IMR-90 (cell line): ENCODE measurements around the gene STXBP6. TPM values are rescaled to one million over a fixed set of nuclear protein-coding genes. Genes with fewer than 3 reads are reported as not detected.
"Not testable (repeated sequence)": the region's sequence is repeated elsewhere in the genome, so short reads cannot be mapped to it uniquely, and the experiment has no call there.

Experiments used
- ATAC-seq: fragments of 200-7000 bp; cut with Tn5 transposase; 2 replicates; pipeline ENCODE4 v1.9.1; 2020; ENCODE audit warnings: low read depth, mild to moderate bottlenecking, moderate library complexity
- BruUV-seq: library from RNA; stranded (reverse); fragments of 400-500 nt; replicated peaks from 2 replicates; lab custom pipeline; 2021; lab: Mats Ljungman, UMichigan
- CTCF ChIA-PET: fragments of 300-600 bp; formaldehyde crosslinking; extraction: SDS; loops from one replicate; lab custom pipeline; 2021; ENCODE audit warnings: antibody characterized with exemption; lab: Yijun Ruan, JAX
- POLR2A ChIA-PET: fragments of 300-600 bp; sonication (Branson Sonifier 250); formaldehyde crosslinking; loops from one replicate; lab custom pipeline; 2022; ENCODE audit warnings: antibody characterized with exemption; ENCODE audit not compliant: unreplicated experiment; lab: Charles Lee
- DNase-seq: peaks from one replicate; pipeline ENCODE4 v3.0.0; 2013
- H2AFZ ChIP-seq: replicated peaks from 2 replicates; pipeline ENCODE3; 2013; ENCODE audit warnings: low read length, mild to moderate bottlenecking; ENCODE audit not compliant: poor library complexity
- H2AK5ac ChIP-seq: 2 replicates; pipeline ENCODE4 v1.6.1; 2013; ENCODE audit warnings: low read depth, low read length, inconsistent platforms
- H2AK9ac ChIP-seq: replicated peaks from 2 replicates; pipeline ENCODE3; 2013; ENCODE audit warnings: mild to moderate bottlenecking, low read depth, low read length, moderate library complexity; ENCODE audit not compliant: poor library complexity
- H2BK120ac ChIP-seq: 2 replicates; pipeline ENCODE4 v1.6.1; 2013; ENCODE audit warnings: low read depth, low read length, inconsistent platforms
- H2BK15ac ChIP-seq: 3 replicates; pipeline ENCODE4 v1.6.1; 2013; ENCODE audit warnings: low read depth, low read length, inconsistent platforms
- H2BK20ac ChIP-seq: 2 replicates; pipeline ENCODE4 v1.6.1; 2013; ENCODE audit warnings: low read depth, mild to moderate bottlenecking, inconsistent platforms, low read length, moderate library complexity
- H2BK5ac ChIP-seq: 2 replicates; pipeline ENCODE4 v1.6.1; 2013; ENCODE audit warnings: mild to moderate bottlenecking, low read depth, low read length, inconsistent platforms; ENCODE audit not compliant: poor library complexity, severe bottlenecking
- H3K14ac ChIP-seq: replicated peaks from 2 replicates; pipeline ENCODE4 v1.6.1; 2013; ENCODE audit warnings: low read depth, low read length, inconsistent platforms
- H3K18ac ChIP-seq: 2 replicates; pipeline ENCODE4 v1.6.1; 2013; ENCODE audit warnings: low read depth, low read length, control low read depth
- H3K23ac ChIP-seq: 2 replicates; pipeline ENCODE4 v1.6.1; 2013; ENCODE audit warnings: low read depth, low read length, inconsistent platforms
- H3K27ac ChIP-seq: 2 replicates; pipeline ENCODE4 v1.5.1; 2013; ENCODE audit warnings: mild to moderate bottlenecking, control low read depth, low read length; ENCODE audit not compliant: insufficient read depth
- H3K27me3 ChIP-seq: 2 replicates; pipeline ENCODE4 v1.6.1; 2013; ENCODE audit warnings: low read length; ENCODE audit not compliant: control insufficient read depth, insufficient read depth
- H3K36me3 ChIP-seq: 2 replicates; pipeline ENCODE4 v1.6.1; 2013; ENCODE audit warnings: low read length, mixed read lengths; ENCODE audit not compliant: control insufficient read depth, insufficient read depth
- H3K4ac ChIP-seq: 2 replicates; pipeline ENCODE4 v1.6.1; 2013; ENCODE audit warnings: low read depth, low read length, inconsistent platforms
- H3K4me1 ChIP-seq: 2 replicates; pipeline ENCODE4 v1.6.1; 2013; ENCODE audit warnings: low read length, mixed read lengths; ENCODE audit not compliant: control insufficient read depth, insufficient read depth
- H3K4me2 ChIP-seq: 2 replicates; pipeline ENCODE4 v1.6.1; 2013; ENCODE audit warnings: low read depth, mild to moderate bottlenecking, control low read depth, low read length, moderate library complexity
- H3K4me3 ChIP-seq: 2 replicates; pipeline ENCODE4 v1.5.1; 2013; ENCODE audit warnings: low read depth, mild to moderate bottlenecking, control low read depth, low read length, moderate library complexity; ENCODE audit not compliant: insufficient read depth
- H3K56ac ChIP-seq: 2 replicates; pipeline ENCODE4 v1.6.1; 2013; ENCODE audit warnings: low read length, inconsistent platforms; ENCODE audit not compliant: insufficient read depth; ENCODE audit errors: extremely low read depth
- H3K79me1 ChIP-seq, 2 experiments: 2 replicates each; pipeline ENCODE4 v1.6.1; 2013; ENCODE audit warnings: low read length in 2 of 2, inconsistent platforms in 1 of 2, low read depth in 1 of 2
- H3K9ac ChIP-seq: 2 replicates; pipeline ENCODE4 v1.6.1; 2013; ENCODE audit warnings: low read depth, low read length, control low read depth
- H3K9me1 ChIP-seq: 2 replicates; pipeline ENCODE4 v1.6.1; 2013; ENCODE audit warnings: low read length, inconsistent platforms; ENCODE audit not compliant: insufficient read depth
- H3K9me3 ChIP-seq: 2 replicates; pipeline ENCODE4 v1.6.1; 2013; ENCODE audit warnings: low read length; ENCODE audit not compliant: control insufficient read depth, insufficient read depth
- H4K20me1 ChIP-seq: 2 replicates; pipeline ENCODE4 v1.6.1; 2013; ENCODE audit warnings: low read length, inconsistent platforms; ENCODE audit not compliant: insufficient read depth
- H4K5ac ChIP-seq: 2 replicates; pipeline ENCODE4 v1.6.1; 2013; ENCODE audit warnings: mild to moderate bottlenecking, low read depth, low read length, control low read depth
- H4K8ac ChIP-seq, 2 experiments: 2 replicates each; pipeline ENCODE4 v1.6.1; 2013; ENCODE audit warnings: low read depth in 2 of 2, low read length in 2 of 2, control low read depth in 1 of 2, inconsistent platforms in 1 of 2
- H4K91ac ChIP-seq: 2 replicates; pipeline ENCODE4 v1.6.1; 2013; ENCODE audit warnings: low read depth, low read length, inconsistent platforms; ENCODE audit not compliant: insufficient read depth
- WGBS, 2 experiments: methylation state at CpG; one replicate each; pipeline versions ENCODE4 v1.1.5 to v1.1.7; 2013; ENCODE audit warnings: missing lambda C conversion rate in 2 of 2; ENCODE audit not compliant: insufficient read length in 1 of 2; ENCODE audit errors: extremely low coverage in 2 of 2; 5-methylcytosine and 5-hydroxymethylcytosine counted together
- dilution Hi-C: fragments of 300-500 bp; cut with HindIII; formaldehyde crosslinking; loops from one replicate; pipeline ENCODE4 v1.14.3; 2018; ENCODE audit warnings: low sequenced_read_pairs; ENCODE audit not compliant: unreplicated experiment
- in situ Hi-C: fragments of 300-500 bp; cut with MboI; formaldehyde crosslinking; loops from 3 replicates; pipeline ENCODE4 v1.14.3; 2019; ENCODE audit warnings: low sequenced_read_pairs, inconsistent platforms, mixed read lengths
- intact Hi-C: fragments of 100-400 bp; cut with micrococcal nuclease; formaldehyde crosslinking; loops from 2 replicates; pipeline ENCODE4 v1.10.0; 2022
- polyA plus RNA-seq, 3 experiments: library from polyadenylated mRNA; depleted of rRNA; stranded (reverse); fragments of >200 nt; gene quantifications; 2 replicates each; pipeline ENCODE4 v1.2.3, GENCODE V29; 2012; ENCODE audit warnings: low replicate concordance in 1 of 3
- total RNA-seq: library from RNA; depleted of rRNA; stranded (reverse); fragments of >200 nt; gene quantifications from 2 replicates; pipeline ENCODE4 v1.2.3, GENCODE V29; 2012

STXBP6 gene
- total and polyA plus RNA-seq, 2 of the 4 experiments (the other 2 are of a cell fraction): 14.2 to 14.3 TPM

GRCh38 chr14:24803426-24803825 lies 246.5 kb downstream of the STXBP6 start:
- H2BK15ac ChIP-seq, H3K9me1 ChIP-seq, H4K5ac ChIP-seq, H2AK9ac ChIP-seq, H2BK20ac ChIP-seq, H3K27ac ChIP-seq, H2AFZ ChIP-seq, DNase-seq, H3K4ac ChIP-seq, H3K9ac ChIP-seq, H3K18ac ChIP-seq, ATAC-seq, H4K20me1 ChIP-seq, intact Hi-C loops, H4K91ac ChIP-seq, H2BK5ac ChIP-seq, H3K4me1 ChIP-seq, H3K14ac ChIP-seq, in situ Hi-C loops, dilution Hi-C loops, CTCF ChIA-PET, H3K56ac ChIP-seq, BruUV-seq, POLR2A ChIA-PET, H2AK5ac ChIP-seq, H3K23ac ChIP-seq, H3K4me2 ChIP-seq, H3K9me3 ChIP-seq, H4K8ac ChIP-seq, H3K36me3 ChIP-seq, H3K27me3 ChIP-seq, H2BK120ac ChIP-seq, H3K4me3 ChIP-seq, H3K79me1 ChIP-seq: not testable (repeated sequence)
- no CpG with 5 or more reads among the region's 10 CpGs for WGBS, 2 experiments
